ENCODE measurements around the gene NTM. TPM values are rescaled to one million over a fixed set of nuclear protein-coding genes. Genes with fewer than 3 reads are reported as not detected.

The NTM gene
- total RNA-seq, 1 experiment from 2014 or later = 3.1 TPM

DNA sequence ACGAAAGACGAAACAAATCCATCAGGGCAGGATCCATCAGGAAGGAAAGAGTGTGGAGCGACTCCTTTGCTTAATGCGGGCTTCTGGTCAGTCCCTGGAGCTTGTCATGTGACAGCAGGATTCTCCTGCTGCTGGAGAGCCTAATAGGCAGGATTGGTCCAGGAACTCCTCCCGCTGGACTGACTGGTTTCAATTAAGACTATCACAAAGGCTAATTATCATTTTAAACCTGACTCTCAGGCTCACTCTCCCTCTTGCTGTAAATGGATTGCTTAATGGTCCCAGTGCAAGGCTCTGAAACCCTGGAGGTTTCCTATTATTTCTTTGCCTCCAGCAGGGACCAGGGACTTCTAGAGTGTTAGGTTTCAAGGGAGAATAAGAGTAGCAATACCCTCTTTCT lies 493.8 kb downstream of the NTM start:
- no peak for DNase-seq (ENCODE audit: low spot score)

DNA sequence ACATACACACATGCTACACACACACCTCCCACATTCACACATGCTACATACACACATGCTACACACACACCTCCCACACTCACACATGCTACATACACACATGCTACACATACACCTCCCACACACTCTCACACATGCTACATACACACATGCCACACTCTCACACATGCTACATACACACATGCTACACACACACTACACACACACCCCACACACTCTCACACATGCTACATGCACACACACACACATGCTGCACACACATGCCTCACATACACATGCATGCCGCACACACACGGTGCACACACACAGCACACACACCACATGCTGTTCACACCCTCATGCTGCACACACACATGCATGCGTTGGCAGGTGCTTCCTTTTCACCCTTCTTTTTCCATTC lies 495.4 kb downstream of the NTM start:
- no peak for DNase-seq (ENCODE audit: low spot score)

DNA sequence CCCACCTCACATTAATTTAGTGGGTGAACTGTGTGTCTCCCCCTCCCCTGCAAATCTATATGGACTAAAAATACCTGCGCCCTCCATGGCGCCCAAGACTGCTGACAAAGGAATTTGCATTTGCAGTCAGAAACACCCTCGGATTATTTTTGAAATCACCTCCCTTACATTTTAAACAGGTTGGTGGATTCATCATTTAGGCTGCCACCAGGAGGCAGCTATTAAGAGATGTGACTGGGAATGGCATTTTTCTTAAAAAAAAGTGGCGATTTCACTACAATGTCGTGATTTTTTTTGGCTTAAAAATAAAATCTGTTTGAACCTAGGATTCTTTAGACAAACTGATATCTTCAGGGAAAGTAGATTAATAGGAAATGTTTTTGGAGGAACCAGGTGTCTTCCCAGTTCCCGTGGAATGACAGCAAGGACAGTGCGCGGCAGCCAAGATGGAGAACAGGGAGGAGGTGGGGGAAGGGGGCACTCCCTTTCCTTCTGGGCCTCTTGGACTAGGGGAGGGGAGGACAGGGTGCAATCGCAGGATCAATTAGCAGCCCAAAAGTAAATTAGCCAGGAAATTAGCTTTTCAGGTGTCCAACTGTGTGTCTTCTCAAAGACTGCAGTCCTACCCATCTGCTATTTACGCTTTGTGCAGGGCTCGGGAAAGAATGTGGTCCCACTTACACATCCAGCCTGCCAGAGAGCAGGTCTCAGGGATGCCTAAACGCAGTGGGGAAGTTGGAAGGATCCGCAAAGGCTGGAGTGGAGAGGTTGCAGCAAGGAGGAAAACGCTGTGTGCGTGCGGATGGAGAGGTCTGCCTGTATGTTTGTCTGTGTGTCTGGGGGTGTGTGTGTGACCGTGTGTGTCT lies 496.4 kb downstream of the NTM start:
- DNase-seq (ENCODE audit: low spot score) = no peak

DNA sequence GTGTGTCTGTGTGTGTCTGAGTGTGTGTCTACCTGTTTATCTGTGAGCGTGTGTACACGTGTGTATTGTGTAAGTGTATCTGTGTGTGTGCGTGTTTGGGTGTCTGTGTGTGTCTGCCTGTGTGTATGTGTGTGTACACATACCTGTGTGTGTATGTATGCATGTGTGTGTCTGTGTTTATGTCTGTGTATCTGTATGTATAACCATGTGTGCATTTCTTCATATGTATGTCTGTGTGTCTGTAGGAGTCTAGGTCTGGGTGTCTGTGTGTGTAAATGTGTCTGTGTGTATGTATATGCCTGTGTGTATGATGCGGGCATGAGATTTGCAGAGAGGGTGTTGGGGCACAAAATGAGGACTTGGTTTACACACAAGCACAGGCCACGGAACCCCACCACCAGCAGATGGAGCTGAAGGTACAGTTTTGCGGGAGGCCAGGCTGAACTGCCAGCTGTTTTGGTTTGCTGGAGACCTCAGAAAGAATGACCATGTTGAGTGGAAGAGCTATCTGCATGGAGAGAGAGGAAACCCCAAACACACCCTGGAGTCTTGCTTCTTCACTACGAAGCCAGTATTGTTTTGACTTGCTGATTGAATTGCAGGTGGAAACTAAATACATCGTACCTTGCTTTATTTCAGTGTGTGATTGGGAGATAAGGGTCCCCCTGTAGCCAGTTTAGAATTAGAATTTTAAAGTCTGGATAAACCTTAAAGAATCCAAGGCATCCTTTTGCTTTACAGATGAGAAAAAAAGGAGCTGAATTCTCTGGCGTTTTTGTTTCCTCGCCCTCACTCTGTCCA lies 497.2 kb downstream of the NTM start:
- peak; percentile 65 for DNase-seq (ENCODE audit: low spot score)

DNA sequence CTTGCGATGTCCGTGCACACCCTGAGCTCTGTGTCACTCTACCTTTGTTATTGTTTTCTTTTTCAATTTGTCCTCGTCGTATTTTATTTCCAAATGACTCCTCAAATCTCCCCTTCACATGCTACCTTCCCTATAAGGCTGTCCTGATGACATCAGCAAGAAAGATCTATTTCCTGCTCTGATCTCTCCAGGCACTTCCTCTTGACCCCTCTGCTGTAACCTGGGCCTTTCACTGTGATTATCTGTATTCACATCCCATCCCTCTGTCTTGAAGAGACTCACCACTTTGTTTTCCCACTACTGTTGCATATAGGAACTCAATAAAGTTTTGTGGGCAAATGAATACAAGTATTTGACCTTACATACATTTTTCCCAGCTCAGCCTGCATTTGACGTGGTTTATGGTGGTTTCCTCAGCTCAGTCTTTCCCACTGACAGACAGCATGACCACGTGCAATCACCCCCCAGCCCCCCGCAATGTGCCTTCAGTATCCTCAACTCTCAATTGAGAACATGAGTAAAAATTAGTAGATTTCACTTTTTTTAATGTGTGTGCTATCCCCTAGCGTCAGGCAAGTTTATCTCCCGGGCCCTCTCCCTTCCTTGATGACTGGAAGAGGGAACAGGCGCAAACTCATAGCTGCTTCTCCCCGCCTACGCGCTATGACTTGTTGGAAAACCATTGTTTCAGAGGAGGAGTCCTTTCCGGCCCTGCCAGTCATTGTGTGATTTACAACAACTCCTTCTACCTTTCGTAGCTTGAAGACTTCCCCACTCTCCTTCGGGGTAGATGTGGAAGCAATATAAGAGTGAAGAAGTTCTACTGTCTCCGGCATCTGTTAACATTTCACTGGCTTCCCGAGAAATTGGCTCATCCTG lies 498.5 kb downstream of the NTM start:
- DNase-seq (ENCODE audit: low spot score) = no peak

DNA sequence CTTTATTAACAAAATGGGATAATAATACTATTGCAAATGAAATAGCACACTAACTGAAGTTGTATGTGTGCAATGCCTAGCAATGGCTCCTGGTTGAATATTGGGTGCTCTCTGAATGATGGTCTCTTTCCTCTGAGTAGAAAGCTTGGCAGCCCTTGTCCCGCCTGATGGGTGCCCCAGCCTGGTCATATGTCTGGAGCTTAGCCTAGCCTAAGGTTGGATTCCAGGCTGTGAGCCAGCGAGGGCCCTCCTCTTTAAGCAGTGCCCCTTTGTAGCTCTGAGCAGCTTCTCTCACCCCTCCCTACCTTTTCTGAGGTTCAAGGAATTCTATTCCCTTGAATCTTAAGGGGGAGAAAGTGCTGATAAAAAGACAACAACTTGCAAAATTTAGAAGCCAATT lies 499.9 kb downstream of the NTM start:
- no peak for DNase-seq (ENCODE audit: low spot score)

DNA sequence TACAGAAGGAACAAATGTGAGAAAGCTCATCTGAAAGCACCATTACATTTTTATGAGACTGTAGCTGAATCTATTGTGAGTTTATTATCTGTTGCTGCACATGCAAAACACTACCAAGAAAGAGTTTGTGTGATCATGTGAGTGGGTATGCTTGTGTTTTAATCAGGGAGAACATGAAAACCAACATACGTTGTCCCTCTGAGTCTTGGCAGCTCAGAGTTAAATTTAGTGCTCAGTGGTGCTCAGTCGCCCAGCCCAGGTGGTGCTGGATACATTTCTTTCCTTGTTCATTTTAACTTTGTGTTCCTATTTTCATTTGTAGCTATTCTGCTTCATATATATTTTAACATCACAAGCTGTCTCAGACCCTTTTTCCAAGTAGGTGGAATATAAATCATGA lies 500.6 kb downstream of the NTM start:
- DNase-seq (ENCODE audit: low spot score) = no peak

DNA sequence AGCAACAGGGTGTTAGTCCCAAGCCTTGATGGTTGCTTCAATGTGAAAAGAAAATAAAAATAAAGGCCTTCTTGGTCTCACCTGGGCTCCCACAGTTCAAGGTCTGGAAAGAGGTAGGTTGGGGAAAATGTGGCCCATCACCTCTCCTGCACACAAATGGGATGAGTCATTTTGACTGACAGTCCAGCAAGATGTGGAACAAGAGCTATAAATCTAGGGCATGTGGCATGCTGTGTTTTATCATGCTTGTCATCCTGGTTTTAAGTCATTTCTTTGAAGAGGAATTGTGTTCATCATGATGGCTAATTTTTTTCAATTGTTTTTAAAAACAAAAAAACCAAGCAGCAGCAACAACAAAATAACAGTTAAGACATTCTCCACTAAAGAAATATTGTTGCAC lies 503.7 kb downstream of the NTM start:
- no peak for DNase-seq (ENCODE audit: low spot score)

DNA sequence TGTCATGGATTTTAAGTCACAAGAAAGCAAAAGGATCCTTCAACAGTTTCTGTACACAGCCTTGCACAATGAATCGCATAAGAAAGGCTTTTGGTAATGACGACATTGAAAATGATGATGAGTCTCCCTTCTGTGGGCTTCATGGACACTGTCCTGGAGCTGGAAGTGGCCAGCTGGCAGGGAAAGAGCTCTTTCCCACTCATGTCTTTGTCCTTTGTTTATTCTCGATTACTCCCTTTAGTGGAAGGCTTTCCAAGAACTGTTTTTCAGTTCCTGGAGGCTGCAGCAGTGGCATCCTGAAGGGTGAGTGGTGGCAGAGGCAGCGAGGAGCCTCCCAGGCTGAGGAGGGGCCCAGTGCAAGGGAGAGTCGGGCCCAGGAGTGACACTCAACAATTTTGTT lies 505.2 kb downstream of the NTM start:
- no peak for DNase-seq (ENCODE audit: low spot score)

DNA sequence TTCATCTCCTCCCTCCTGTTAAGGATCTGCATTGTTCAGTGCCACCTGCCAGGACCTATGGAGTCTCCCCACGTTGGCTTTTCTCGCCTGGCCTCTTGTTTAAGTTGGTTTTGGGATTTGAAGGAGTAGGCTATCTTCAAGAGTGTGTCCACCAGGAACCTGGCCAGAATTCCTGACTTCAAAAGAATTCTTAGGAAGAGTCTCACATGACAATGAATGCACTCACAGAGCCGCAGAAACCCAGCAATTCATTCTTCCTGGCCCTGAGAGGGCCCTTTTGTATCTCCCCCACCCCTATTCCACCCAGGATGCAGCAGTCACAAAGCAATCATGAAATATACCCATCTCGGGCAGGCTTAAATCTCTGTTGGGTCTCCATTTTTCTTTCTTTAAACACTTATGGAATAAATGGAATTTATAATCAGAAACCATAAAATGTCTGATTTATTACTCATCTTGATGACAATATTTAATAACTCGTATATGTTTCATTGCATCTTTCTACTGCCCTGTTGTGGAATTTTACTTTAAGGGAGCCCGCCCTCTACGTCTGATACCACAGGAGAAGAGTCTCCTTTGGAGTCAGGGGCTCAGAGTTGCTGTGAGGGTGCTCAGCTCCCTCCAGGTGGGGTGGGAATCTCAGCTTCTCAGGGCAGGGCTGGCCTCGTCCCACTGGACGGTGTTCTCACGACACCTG lies 507.0 kb downstream of the NTM start:
- no peak for DNase-seq (ENCODE audit: low spot score)

DNA sequence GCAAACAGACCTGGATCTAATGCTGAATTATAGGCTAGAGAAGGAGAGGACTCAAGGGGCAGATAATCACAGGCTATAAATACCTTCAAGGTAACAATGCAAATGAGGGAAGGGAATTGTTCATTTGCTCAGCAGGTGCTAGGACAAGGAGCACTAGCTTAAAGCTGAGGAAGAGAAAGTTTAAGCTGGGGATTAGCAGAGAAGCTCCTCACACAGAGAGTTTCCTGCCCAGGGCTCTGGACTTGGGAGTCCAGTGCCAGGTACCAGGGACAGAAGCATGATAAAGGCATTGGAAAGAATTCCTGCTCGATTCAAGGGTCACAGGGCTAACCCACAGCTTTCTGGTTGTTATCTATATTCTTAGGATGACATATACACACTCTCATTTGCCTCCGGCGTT lies 509.9 kb downstream of the NTM start:
- DNase-seq (ENCODE audit: low spot score) = no peak

DNA sequence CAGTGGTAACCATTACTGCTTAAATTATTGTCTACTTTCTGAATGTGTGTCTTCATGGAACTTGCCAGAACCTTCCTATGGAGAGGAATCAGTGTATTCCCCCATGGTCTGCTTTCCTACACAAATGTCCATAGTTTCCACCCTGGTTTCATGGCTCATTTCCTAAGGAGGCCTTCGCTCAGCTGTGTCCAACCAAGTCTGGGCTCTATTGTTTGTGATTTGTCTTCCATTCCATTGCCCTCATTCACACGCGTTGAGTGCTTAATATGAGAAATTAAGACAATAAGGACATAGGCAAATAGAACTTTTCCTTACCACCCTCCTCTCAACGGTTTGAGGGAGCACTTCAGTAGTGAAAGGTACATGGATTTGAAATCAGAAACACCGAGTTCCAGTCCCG lies 510.6 kb downstream of the NTM start:
- no peak for DNase-seq (ENCODE audit: low spot score)

DNA sequence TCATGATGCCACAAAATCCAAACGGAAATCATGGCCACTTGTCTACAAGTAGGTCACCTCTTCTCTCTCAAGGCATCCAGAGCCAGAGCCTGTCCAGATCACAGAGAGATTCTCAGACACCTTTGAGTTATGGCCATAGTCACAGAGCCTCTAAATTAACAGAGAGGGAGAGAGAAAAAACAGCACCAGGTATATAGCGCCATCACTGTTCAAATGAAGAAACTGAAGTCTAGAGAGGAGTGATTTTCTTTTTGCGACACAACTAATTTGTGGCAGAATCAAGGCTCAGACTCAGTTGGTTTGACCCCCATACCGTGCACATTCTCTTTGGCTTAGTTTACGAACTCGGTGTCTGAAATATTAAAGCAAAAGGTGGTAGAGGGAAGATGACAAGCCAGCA lies 512.9 kb downstream of the NTM start:
- DNase-seq (ENCODE audit: low spot score) = no peak

DNA sequence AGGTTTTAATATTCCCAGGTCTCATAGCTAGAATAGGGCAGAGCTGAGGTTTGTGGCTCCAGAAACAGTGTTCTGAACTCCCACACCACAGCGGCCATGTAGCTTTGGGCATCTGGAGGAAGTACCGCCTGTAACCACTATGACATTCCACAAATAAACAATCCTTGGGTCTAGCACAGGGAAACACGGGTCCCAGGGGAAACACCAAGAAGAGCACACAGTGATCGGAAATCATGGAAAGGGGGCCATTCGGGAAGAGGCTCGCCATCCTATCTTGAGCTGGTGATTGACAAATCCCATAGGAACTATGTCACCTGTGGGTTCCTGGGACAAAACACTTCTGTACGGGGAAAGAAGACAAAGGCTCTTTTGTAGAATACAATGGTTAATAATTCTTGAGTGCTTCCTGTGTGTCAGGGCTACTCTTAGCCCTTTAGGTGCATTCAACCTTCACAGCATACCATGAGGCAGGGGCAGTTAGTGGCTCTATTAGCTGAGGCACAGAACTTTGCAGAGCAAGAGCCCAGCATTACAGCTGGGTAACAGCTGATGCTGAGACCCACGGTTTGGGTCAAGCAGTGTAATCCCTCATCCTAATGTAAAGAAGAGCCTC lies 514.2 kb downstream of the NTM start:
- peak; percentile 82 for DNase-seq (ENCODE audit: low spot score)

DNA sequence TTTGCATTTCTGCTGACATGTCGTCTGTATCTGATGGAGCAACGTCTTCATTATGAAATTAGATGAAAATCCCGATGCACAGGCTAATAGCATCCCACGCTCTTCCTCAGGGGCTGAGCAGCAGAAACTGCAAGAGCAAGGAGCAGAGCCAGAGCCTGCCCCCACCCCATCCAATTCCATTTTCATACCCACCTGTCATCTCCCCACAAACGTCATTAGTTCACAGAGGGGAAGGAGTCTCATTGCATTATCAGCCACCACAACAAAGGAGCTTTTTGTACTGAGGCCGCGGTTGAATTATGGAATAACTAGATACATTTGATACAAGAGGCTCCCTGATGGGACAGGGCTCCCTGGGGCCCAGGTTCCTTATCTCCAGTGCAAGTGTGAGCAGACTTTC lies 515.0 kb downstream of the NTM start:
- no peak for DNase-seq (ENCODE audit: low spot score)

DNA sequence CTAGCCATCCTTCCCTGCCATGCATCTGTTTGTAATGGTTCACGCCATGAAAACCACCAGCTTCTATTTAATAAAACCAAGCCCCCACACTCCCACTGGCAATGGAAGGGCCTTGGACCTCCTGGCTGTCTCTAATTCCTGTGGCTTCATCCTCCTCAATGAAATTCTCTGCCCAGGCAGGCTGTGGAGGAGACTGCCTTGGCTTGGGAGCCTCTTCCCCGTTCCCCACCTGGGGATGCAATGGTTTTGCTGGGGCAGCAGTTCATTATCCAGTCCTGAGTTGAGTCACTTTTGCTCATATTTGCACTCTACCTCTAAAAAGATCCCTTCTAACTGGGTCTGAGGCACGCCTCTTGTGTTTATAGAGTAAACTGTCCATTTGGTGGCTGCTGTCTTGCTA lies 515.8 kb downstream of the NTM start:
- no peak for DNase-seq (ENCODE audit: low spot score)

DNA sequence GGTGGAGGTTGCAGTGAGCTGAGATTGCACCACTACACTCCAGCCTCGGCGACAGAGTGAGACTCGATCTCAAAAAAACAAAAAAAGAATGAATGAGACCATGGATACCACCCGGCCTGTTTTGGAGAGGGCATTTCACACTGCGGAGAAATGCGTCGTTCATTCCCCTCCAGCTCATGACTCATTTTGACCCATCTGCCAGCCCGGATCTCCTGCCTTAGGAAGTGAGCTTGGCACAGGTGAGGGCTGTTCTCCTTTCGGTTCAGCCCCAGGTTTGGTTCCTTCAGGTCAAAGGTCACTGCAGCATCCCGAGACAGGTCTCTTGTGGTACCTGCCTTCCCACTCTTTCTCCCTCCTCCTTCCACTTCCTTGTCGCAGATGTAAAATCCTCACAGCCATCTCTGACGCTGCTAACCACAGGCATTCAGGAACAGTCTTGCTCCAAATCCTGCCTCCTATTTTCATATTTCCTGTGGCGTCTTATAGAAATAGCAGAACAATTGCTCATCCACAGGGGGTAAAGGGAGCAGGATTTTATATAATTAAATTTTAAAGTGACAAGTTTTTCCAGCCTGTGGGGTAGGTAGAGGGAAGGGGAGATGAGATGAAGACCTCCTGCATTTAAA lies 517.9 kb downstream of the NTM start:
- peak; percentile 83 for DNase-seq (ENCODE audit: low spot score)

DNA sequence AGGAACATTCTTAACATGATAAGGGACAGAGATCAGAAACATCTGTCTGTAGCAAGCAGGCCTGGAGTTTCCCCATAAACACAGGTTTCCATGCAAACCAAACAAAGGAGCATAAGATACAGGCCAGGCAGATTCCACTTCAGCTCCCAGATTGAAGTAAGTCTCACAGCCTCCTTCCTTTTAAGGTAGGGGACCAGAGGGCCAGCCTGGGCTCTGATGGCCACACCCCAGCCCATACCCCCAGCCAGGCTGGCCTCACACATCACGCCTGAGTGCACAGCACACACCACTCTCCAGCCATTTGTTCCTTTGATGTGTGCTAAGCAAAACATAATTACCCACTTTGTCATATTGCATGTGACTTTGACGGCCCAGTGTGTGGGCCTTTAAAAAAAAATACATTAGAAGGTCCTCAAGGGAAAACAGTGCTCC lies 518.7 kb downstream of the NTM start:
- DNase-seq (ENCODE audit: low spot score) = peak; percentile 76

DNA sequence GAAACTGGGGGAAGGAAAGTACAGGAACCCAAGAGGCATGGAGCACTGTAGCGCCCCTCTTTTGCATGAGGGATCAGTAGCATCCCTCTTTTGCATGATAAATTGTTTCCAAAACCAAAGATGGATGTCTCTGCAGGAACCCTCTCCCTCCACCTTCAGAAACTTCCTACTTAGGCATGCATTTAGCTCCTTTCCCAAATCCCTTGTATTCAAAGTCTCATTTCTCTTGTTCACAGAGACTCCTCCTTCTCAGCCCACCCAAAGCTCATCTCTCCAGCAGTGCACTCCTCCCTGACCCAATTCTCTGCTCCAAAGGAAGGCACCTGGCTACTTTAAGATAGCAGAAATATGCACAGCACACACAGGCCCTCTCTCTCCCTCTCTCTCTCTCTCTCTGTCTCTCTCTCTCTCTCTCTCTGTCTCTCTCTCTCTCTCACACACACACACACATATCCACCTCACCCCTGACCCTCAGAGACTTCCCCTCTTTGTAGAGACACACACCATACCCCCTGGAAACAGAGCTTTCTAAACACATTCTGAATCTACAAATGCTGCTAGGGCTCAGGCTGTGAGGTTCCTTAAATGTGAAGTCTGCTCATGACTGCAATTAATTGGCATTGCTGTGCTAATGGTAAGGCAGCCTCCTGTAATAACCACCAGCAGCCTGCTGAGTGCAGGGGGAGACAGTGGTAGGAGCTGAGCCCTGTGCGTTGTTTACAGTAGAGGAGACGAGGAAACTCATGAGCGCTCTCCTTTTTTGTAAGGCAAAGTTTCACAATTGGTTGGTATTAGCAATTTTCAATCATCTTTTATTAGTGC lies 519.6 kb downstream of the NTM start:
- DNase-seq (ENCODE audit: low spot score) = no peak
